K562 (cell line): Measurements from ENCODE around the gene MRPS18B. TPM values are rescaled to one million over a fixed set of nuclear protein-coding genes. Genes with fewer than 3 reads are reported as not detected.

Source experiments
- ARHGAP35 ChIP-seq: fragments of 450-650 bp; IDR thresholded peaks from 2 replicates; pipeline ENCODE4 v1.6.1; 2018; ENCODE audit not compliant: partially characterized antibody
- ATF1 ChIP-seq, 2 experiments: fragments of 450-650 bp in 1 of 2; IDR thresholded peaks; 2 replicates each; pipeline ENCODE4 v1.6.1; 2016; ENCODE audit warnings: missing compliant biosample characterization in 1 of 2, missing genetic modification characterization in 1 of 2
- E2F3 ChIP-seq: fragments of 250-450 bp; sonication (Bioruptor Pico); IDR thresholded peaks from 2 replicates; pipeline ENCODE4 v1.4.0; 2020; ENCODE audit warnings: mild to moderate bottlenecking
- HNRNPK ChIP-seq: fragments of 200-400 bp; formaldehyde crosslinking; IDR thresholded peaks from one replicate; pipeline ENCODE4 v1.6.1; 2018; ENCODE audit warnings: mild to moderate bottlenecking, low read depth, low read length; ENCODE audit not compliant: poor library complexity, severe bottlenecking
- SMARCC2 ChIP-seq: fragments of 450-650 bp; IDR thresholded peaks from 2 replicates; pipeline ENCODE4 v1.6.1; 2017; ENCODE audit warnings: antibody characterized with exemption, moderate library complexity, mild to moderate bottlenecking, low read depth
- STAG1 ChIP-seq: sonication (generic); formaldehyde crosslinking; IDR thresholded peaks from 2 replicates; pipeline ENCODE4 v1.5.0; 2020; ENCODE audit warnings: missing genetic modification reagents, borderline replicate concordance
- WHSC1 ChIP-seq: IDR thresholded peaks from one replicate; pipeline ENCODE4 v1.6.1; 2012; ENCODE audit warnings: low read length, control low read depth, inconsistent platforms
- YY1 ChIP-seq, 3 experiments: IDR thresholded peaks; 2 replicates each; pipeline ENCODE4 v1.6.1; 2011; ENCODE audit warnings: low read length in 2 of 3, mild to moderate bottlenecking in 2 of 3, moderate library complexity in 2 of 3, borderline replicate concordance in 1 of 3, control low read depth in 1 of 3, low read depth in 1 of 3; ENCODE audit not compliant: insufficient read depth in 3 of 3, insufficient replicate concordance in 2 of 3, control insufficient read depth in 1 of 3, insufficient read length in 1 of 3; ENCODE audit errors: extremely low read depth in 1 of 3
- ZFX ChIP-seq: sonication (generic); formaldehyde crosslinking; IDR thresholded peaks from 2 replicates; pipeline ENCODE4 v1.8.0; 2022; ENCODE audit warnings: mild to moderate bottlenecking, missing genetic modification reagents, moderate library complexity
- ZKSCAN1 ChIP-seq: fragments of 150-350 bp; IDR thresholded peaks from 2 replicates; pipeline ENCODE4 v1.6.1; 2016; ENCODE audit warnings: low read depth, low read length
- ZNF133 ChIP-seq: fragments of 250-450 bp; sonication (Bioruptor Pico); IDR thresholded peaks from 2 replicates; pipeline ENCODE4 v1.4.0; 2020; ENCODE audit warnings: mild to moderate bottlenecking
- ZNF224 ChIP-seq: sonication (generic); formaldehyde crosslinking; IDR thresholded peaks from 2 replicates; pipeline ENCODE4 v1.8.0; 2022; ENCODE audit warnings: mild to moderate bottlenecking, missing genetic modification reagents
- ZNF589 ChIP-seq: fragments of 200-800 bp; sonication (Bioruptor generic); IDR thresholded peaks from 2 replicates; pipeline ENCODE4 v1.6.1; 2016; ENCODE audit warnings: low read depth, missing genetic modification characterization, missing compliant biosample characterization
- ZNF668 ChIP-seq: fragments of 250-450 bp; sonication (Bioruptor Pico); IDR thresholded peaks from 2 replicates; pipeline ENCODE4 v1.8.0; 2022; ENCODE audit warnings: mild to moderate bottlenecking, inconsistent platforms
- polyA plus RNA-seq, 8 experiments: library from polyadenylated mRNA; depleted of rRNA in 4 of 8; stranded (reverse) in 5 of 8; unstranded in 3 of 8; fragments of >200 nt; fragmentation: Nextera tagmentation in 2 of 8; fragmentation: Illumina TruSeq in 1 of 8; extraction: Ambion mirVana in 2 of 8; extraction: Trizol in 1 of 8; gene quantifications; 2 replicates each; pipeline versions ENCODE4 v1.2.1 to v1.2.3, GENCODE V29; 2011 to 2014; ENCODE audit warnings: inconsistent platforms in 1 of 8, missing spikeins in 1 of 8
- total RNA-seq, 7 experiments: library from RNA; depleted of rRNA in 6 of 7; stranded (reverse); fragments of >200 nt in 6 of 7; fragmentation: Illumina TruSeq in 2 of 7; extraction: Trizol in 2 of 7; gene quantifications; 2 replicates each; pipeline versions ENCODE4 v1.2.1 to v1.2.3, GENCODE V29; 2011 to 2021; ENCODE audit warnings: low replicate concordance in 1 of 7
- TF ChIP-seq, protein P1 (sequence below): fragments of 450-650 bp; formaldehyde crosslinking; IDR thresholded peaks from 2 replicates; pipeline ENCODE4 v1.4.0; 2020; ENCODE audit warnings: mild to moderate bottlenecking
- TF ChIP-seq, protein P2 (sequence below), 2 experiments: fragments of 450-650 bp; IDR thresholded peaks; 2 replicates each; pipeline ENCODE4 v1.6.1; 2018; ENCODE audit warnings: mild to moderate bottlenecking in 2 of 2, low read depth in 1 of 2; ENCODE audit not compliant: partially characterized antibody in 2 of 2
- TF ChIP-seq, protein P3 (sequence below): fragments of 250-450 bp; sonication (Bioruptor Pico); IDR thresholded peaks from 2 replicates; pipeline ENCODE4 v1.8.0; 2021; ENCODE audit warnings: moderate library complexity, mild to moderate bottlenecking, inconsistent platforms
- TF ChIP-seq, protein P4 (sequence below), 2 experiments: IDR thresholded peaks; 2 replicates each; pipeline ENCODE4 v1.6.1; 2011; ENCODE audit warnings: borderline replicate concordance in 1 of 2, control low read depth in 1 of 2, low read depth in 1 of 2, low read length in 1 of 2, mild to moderate bottlenecking in 1 of 2, mixed read lengths in 1 of 2, moderate library complexity in 1 of 2; ENCODE audit not compliant: insufficient read depth in 1 of 2, insufficient read length in 1 of 2, poor library complexity in 1 of 2, severe bottlenecking in 1 of 2; ENCODE audit errors: extremely low read depth in 1 of 2

The MRPS18B gene
- total and polyA plus RNA-seq, 9 of the 15 experiments (the other 6 are each of a cell fraction or from before 2014, with no cell fraction given): 132 to 383 (median 178) TPM

- peak; percentile 61 to 95 (median 91) for TF ChIP-seq YY1 (IDR thresholded peaks at IDR 0.05; ENCODE audit: borderline replicate concordance in 1 of 3, control insufficient read depth in 1 of 3, extremely low read depth in 1 of 3, insufficient read depth in 3 of 3, insufficient read length in 1 of 3, insufficient replicate concordance in 2 of 3, low read depth in 1 of 3, low read length in 2 of 3)
- no peak for TF ChIP-seq ZNF668
- TF ChIP-seq STAG1 (CRISPR knock-in tag): no peak
- TF ChIP-seq, protein P1, sequence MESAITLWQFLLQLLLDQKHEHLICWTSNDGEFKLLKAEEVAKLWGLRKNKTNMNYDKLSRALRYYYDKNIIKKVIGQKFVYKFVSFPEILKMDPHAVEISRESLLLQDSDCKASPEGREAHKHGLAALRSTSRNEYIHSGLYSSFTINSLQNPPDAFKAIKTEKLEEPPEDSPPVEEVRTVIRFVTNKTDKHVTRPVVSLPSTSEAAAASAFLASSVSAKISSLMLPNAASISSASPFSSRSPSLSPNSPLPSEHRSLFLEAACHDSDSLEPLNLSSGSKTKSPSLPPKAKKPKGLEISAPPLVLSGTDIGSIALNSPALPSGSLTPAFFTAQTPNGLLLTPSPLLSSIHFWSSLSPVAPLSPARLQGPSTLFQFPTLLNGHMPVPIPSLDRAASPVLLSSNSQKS: 0 out of 2 replicates have a peak, but pooled peaks have one; percentile 67
- TF ChIP-seq ZNF133 (CRISPR knock-in tag): no peak
- TF ChIP-seq SMARCC2: 0 out of 2 replicates have a peak, but pooled peaks have one; percentile 22
- peak; percentile 83 for TF ChIP-seq ATF1 (CRISPR knock-in tag; IDR thresholded peaks at IDR 0.05)
- TF ChIP-seq ATF1 (tag; IDR thresholded peaks at IDR 0.05): peak; percentile 96
- TF ChIP-seq HNRNPK: peak; percentile 24
- no peak for TF ChIP-seq ARHGAP35
- TF ChIP-seq, protein P2, sequence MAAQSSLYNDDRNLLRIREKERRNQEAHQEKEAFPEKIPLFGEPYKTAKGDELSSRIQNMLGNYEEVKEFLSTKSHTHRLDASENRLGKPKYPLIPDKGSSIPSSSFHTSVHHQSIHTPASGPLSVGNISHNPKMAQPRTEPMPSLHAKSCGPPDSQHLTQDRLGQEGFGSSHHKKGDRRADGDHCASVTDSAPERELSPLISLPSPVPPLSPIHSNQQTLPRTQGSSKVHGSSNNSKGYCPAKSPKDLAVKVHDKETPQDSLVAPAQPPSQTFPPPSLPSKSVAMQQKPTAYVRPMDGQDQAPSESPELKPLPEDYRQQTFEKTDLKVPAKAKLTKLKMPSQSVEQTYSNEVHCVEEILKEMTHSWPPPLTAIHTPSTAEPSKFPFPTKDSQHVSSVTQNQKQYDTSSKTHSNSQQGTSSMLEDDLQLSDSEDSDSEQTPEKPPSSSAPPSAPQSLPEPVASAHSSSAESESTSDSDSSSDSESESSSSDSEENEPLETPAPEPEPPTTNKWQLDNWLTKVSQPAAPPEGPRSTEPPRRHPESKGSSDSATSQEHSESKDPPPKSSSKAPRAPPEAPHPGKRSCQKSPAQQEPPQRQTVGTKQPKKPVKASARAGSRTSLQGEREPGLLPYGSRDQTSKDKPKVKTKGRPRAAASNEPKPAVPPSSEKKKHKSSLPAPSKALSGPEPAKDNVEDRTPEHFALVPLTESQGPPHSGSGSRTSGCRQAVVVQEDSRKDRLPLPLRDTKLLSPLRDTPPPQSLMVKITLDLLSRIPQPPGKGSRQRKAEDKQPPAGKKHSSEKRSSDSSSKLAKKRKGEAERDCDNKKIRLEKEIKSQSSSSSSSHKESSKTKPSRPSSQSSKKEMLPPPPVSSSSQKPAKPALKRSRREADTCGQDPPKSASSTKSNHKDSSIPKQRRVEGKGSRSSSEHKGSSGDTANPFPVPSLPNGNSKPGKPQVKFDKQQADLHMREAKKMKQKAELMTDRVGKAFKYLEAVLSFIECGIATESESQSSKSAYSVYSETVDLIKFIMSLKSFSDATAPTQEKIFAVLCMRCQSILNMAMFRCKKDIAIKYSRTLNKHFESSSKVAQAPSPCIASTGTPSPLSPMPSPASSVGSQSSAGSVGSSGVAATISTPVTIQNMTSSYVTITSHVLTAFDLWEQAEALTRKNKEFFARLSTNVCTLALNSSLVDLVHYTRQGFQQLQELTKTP (IDR thresholded peaks at IDR 0.05; ENCODE audit: low read depth in 1 of 2, partially characterized antibody in 2 of 2): peak; percentile 4 to 55
- no peak for TF ChIP-seq ZNF224 (CRISPR knock-in tag)
- peak; percentile 88 for TF ChIP-seq ZFX (CRISPR knock-in tag)
- TF ChIP-seq WHSC1: no peak
- TF ChIP-seq E2F3 (CRISPR knock-in tag): no peak
- TF ChIP-seq, protein P3, sequence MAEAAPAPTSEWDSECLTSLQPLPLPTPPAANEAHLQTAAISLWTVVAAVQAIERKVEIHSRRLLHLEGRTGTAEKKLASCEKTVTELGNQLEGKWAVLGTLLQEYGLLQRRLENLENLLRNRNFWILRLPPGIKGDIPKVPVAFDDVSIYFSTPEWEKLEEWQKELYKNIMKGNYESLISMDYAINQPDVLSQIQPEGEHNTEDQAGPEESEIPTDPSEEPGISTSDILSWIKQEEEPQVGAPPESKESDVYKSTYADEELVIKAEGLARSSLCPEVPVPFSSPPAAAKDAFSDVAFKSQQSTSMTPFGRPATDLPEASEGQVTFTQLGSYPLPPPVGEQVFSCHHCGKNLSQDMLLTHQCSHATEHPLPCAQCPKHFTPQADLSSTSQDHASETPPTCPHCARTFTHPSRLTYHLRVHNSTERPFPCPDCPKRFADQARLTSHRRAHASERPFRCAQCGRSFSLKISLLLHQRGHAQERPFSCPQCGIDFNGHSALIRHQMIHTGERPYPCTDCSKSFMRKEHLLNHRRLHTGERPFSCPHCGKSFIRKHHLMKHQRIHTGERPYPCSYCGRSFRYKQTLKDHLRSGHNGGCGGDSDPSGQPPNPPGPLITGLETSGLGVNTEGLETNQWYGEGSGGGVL (CRISPR knock-in tag): no peak
- TF ChIP-seq, protein P4, sequence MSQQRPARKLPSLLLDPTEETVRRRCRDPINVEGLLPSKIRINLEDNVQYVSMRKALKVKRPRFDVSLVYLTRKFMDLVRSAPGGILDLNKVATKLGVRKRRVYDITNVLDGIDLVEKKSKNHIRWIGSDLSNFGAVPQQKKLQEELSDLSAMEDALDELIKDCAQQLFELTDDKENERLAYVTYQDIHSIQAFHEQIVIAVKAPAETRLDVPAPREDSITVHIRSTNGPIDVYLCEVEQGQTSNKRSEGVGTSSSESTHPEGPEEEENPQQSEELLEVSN (IDR thresholded peaks at IDR 0.05; ENCODE audit: borderline replicate concordance in 1 of 2, extremely low read depth in 1 of 2, insufficient read depth in 1 of 2, insufficient read length in 1 of 2, low read depth in 1 of 2, low read length in 1 of 2, poor library complexity in 1 of 2, severe bottlenecking in 1 of 2): peak; percentile 76 to 87
- TF ChIP-seq ZKSCAN1: no peak
- TF ChIP-seq ZNF589: no peak
Measured at GRCh38 chr6:30571075-30571761, 46.4 kb upstream of the MRPS18B start, which contains the start of gene ABCF1 (continued).
